ENCODE results near the gene DACH1. TPM values are rescaled to one million over a fixed set of nuclear protein-coding genes. Genes with fewer than 3 reads are reported as not detected.

DACH1 gene
- total RNA-seq, 4 donors from 2014 or later: 1.5 to 55.1 (median 4.7) TPM

GRCh38 chr13:71448080-71448630 lies 418.8 kb downstream of the DACH1 start:
- no peak for TF ChIP-seq POLR2A (IDR thresholded peaks at IDR 0.05)
- no peak for TF ChIP-seq CTCF (IDR thresholded peaks at IDR 0.05)
- Histone ChIP-seq H3K4me1 (no peaks in the 10 kb centered on the region), H3K27me3 (no peaks in the 10 kb centered on the region), H3K27ac (no peak overlapping the region), H3K36me3 (no peaks in the 10 kb centered on the region), H3K9me3 (no peaks in the 10 kb centered on the region), H3K4me3 (no peak overlapping the region)
- intact Hi-C loops (cut with DNase I; ENCODE audit: low total_unique reads): no loop called here
- no peak for DNase-seq

GRCh38 chr13:71437704-71438103 lies 429.3 kb downstream of the DACH1 start:
- Histone ChIP-seq H3K27me3 (no peaks in the 10 kb centered on the region), H3K4me3 (no peak overlapping the region), H3K27ac (no peak overlapping the region), H3K36me3 (no peaks in the 10 kb centered on the region), H3K9me3 (no peaks in the 10 kb centered on the region), H3K4me1 (no peaks in the 10 kb centered on the region)
- DNase-seq: no peak
- intact Hi-C loops (cut with DNase I; ENCODE audit: low total_unique reads): no loop called here
- TF ChIP-seq CTCF (IDR thresholded peaks at IDR 0.05) (no peak), POLR2A (IDR thresholded peaks at IDR 0.05) (no peak)

- no peak for DNase-seq
- TF ChIP-seq POLR2A (IDR thresholded peaks at IDR 0.05): no peak
- no peak for TF ChIP-seq CTCF (IDR thresholded peaks at IDR 0.05)
- intact Hi-C loops (cut with DNase I; ENCODE audit: low total_unique reads): no loop called here
- H3K4me3 ChIP-seq: no peak overlapping the region
- no peak overlapping the region for H3K27ac ChIP-seq
- H3K4me1 ChIP-seq: no peaks in the 10 kb centered on the region
- no peaks in the 10 kb centered on the region for H3K9me3 ChIP-seq
- H3K27me3 ChIP-seq: no peaks in the 10 kb centered on the region
- no peaks in the 10 kb centered on the region for H3K36me3 ChIP-seq
Measured at GRCh38 chr13:71430681-71431080, 436.3 kb downstream of the DACH1 start.

GRCh38 chr13:71417205-71417604 lies 449.8 kb downstream of the DACH1 start:
- no peak for DNase-seq
- Histone ChIP-seq H3K4me3 (no peak overlapping the region), H3K9me3 (no peaks in the 10 kb centered on the region), H3K36me3 (no peaks in the 10 kb centered on the region), H3K27ac (no peak overlapping the region), H3K27me3 (no peaks in the 10 kb centered on the region), H3K4me1 (no peaks in the 10 kb centered on the region)
- TF ChIP-seq CTCF (IDR thresholded peaks at IDR 0.05) (no peak), POLR2A (IDR thresholded peaks at IDR 0.05) (no peak)
- intact Hi-C loops (cut with DNase I; ENCODE audit: low total_unique reads): no loop called here

- Histone ChIP-seq H3K4me1 (no peaks in the 10 kb centered on the region), H3K9me3 (no peaks in the 10 kb centered on the region), H3K27me3 (no peaks in the 10 kb centered on the region), H3K36me3 (no peaks in the 10 kb centered on the region), H3K4me3 (no peak overlapping the region), H3K27ac (no peak overlapping the region)
- intact Hi-C loops (cut with DNase I; ENCODE audit: low total_unique reads): no loop called here
- DNase-seq: no peak
- TF ChIP-seq CTCF (IDR thresholded peaks at IDR 0.05) (no peak), POLR2A (IDR thresholded peaks at IDR 0.05) (no peak)
Measured at GRCh38 chr13:71412231-71412630, 454.8 kb downstream of the DACH1 start.

Measured in uterus (tissue), 4 donors.